ENCODE measurements around the gene ZDHHC14. TPM values are rescaled to one million over a fixed set of nuclear protein-coding genes. Genes with fewer than 3 reads are reported as not detected.
"Not testable (repeated sequence)": the region's sequence is repeated elsewhere in the genome, so short reads cannot be mapped to it uniquely, and the experiment has no call there.

Gene ZDHHC14
- total RNA-seq, 1 experiment from 2014 or later: 3.2 TPM

DNA sequence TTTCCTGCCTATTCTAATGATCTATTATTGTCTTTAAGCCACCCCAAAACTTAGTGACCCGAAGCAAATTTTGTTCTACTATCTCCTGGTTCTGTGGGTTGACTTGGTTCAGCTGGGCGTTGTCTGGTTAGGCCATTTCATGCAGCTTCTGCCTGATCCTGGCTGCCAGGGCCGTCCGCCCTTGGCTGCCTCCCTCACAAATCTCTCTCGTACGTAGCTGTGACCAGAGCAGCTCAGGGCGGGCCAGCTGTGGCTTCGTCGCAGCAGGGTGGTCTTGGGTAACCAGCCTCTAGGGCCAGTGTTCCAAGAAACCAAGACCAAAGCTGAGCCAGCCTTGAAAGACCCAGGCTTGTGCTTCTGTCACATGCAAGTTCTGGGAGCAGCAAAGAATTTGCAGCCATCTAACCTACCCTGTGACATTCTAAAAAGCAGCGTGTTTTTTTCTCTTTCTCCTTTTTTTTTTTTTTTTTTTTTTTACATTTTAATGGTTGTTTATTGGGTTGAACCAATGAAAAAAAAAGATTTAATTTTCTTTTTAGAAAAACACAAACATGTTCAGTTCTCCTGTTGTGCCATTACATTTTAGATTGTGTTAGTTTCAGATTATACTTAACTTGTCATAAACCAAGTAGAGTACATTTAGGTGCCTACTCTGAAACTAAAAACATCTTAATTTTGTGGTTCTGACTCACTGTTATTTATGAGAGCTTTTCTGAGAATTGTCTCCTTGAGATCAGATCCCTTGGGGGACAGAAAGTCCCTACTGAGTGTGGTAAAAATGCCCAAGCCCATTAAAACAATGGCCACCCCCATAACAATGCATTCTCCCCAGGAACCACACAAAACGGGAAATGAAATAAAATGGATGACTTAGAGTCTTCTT, 83.9 kb downstream of the ZDHHC14 start:
- DNase-seq (ENCODE audit: low spot score): no peak

GRCh38 chr6:157466342-157466648, 85.3 kb downstream of the ZDHHC14 start:
- DNase-seq (ENCODE audit: low spot score): no peak

DNA sequence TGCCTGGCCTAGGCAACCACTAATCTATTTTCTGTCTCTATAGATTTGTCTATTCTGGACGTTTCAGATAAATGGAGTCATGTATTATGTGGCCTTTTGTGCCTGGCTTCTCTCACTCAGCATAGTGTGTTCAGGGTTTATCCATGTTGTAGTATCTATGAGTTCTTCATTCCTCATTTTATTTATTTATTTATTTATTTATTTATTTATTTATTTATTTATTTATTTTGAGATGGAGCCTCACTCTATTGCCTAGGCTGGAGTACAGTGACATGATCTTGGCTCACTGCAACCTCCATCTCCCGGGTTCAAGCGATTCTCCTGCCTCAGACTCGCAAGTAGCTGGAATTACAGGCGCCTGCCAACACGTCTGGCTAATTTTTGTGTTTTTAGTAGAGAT, 86.3 kb downstream of the ZDHHC14 start:
- not testable (repeated sequence) for DNase-seq (ENCODE audit: low spot score)

DNA sequence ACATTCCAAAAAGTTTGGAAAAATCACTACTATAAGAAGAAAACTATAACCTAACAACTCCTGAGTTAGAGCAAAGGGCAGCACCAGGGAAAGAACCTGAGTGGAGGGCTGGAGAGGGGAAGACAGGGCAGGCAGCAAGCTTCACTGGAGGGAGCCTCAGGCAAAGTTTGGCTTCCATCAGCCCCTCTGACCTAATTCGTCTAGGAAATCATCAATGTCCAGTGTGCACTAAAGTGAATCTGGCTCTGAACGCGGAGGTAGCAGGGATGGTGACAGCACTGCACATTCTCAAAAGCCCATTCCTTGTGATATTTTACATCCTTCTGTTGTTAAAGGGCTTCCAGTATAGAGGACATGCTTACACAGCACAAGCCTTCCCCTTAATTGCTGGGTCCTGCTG, 87.1 kb downstream of the ZDHHC14 start:
- no peak for DNase-seq (ENCODE audit: low spot score)

DNA sequence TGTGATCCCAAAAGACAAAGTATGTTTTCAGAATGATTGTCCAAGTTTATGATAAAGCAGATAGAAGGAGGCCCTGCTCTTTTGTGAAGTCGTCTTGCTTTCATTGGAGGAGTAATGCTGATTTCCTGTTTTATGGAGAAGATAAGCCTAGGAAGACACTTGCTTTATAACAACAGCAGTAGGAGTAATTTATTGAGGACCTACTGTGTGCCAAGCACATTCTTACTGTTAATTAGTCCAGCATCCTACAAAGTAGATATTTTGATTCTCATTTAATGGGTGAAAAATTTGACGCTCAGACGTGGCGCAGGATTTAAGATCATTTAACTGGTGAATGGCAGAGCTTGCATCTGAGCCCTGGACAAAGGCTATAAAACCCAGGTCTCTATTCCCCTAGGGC, 87.6 kb downstream of the ZDHHC14 start:
- DNase-seq (ENCODE audit: low spot score): no peak

- no peak for DNase-seq (ENCODE audit: low spot score)
Measured at GRCh38 chr6:157469378-157469777, 88.4 kb downstream of the ZDHHC14 start.

DNA sequence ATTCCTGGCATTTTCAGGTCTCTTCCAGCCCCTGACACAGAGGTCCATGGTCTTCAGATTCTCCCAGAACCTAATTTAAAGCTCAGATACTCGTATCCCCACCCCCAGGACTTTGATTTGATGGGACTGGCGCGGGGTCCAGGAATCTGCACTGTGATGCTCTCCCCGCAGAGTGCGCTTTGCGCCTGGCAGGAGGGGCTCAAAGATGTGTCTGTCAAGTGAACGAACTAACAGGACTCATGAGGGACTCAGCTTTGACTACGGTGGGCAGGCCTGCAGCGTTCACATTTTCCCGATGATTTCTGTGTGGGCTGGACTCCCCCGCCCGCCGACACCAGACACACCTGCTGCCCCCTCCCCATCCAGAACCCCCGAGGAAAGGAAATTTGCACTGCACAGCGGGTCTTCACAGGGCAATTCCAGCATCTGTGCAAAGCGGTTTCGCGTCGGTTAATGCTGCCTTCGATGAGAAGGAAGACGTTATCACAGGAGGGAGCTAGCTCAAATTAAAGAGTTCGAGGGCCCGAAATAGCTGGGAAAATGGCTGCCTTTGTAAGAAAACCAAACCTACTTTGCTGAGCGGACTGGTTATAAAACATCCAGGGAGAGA, 90.2 kb downstream of the ZDHHC14 start:
- no peak for DNase-seq (ENCODE audit: low spot score)

GRCh38 chr6:157471895-157472686, 91.1 kb downstream of the ZDHHC14 start:
- no peak for DNase-seq (ENCODE audit: low spot score)

DNA sequence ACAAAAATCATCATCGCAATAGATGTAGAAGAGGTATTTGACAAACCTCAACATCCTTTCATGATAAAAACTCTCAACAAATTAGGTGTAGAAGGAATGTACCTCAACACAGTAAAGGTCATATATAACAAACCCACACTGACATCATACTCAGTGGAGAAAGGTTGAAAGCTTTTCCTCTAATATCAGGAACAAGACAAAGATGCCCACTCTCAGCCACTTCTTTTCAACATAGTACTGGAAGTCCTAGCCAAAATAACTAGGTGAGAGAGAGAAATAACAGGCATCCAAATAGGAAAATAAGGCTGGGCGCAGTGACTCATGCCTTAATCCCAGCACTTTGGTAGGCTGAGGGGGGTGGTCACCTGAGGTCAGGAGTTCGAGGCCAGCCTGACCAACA, 95.8 kb downstream of the ZDHHC14 start:
- no peak for DNase-seq (ENCODE audit: low spot score)

DNA sequence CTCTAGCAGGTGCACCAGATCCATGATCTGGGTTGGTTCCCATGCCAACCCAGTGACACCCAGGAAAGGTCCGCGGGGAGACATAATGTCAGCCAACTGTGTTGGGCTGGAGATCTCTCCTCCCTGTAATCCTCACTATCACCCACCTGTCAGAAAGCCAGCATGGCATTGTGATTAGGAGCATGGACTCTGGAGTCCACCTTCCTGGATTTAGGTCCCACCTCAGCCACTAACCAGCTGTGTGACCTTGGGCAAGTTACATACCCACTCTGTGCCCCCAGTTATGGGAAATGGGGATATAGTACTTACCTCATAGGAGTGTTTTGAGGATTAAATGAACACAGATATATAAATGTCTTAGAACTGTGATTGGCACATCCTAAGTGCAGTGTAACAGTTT, 97.9 kb downstream of the ZDHHC14 start:
- no peak for DNase-seq (ENCODE audit: low spot score)

DNA sequence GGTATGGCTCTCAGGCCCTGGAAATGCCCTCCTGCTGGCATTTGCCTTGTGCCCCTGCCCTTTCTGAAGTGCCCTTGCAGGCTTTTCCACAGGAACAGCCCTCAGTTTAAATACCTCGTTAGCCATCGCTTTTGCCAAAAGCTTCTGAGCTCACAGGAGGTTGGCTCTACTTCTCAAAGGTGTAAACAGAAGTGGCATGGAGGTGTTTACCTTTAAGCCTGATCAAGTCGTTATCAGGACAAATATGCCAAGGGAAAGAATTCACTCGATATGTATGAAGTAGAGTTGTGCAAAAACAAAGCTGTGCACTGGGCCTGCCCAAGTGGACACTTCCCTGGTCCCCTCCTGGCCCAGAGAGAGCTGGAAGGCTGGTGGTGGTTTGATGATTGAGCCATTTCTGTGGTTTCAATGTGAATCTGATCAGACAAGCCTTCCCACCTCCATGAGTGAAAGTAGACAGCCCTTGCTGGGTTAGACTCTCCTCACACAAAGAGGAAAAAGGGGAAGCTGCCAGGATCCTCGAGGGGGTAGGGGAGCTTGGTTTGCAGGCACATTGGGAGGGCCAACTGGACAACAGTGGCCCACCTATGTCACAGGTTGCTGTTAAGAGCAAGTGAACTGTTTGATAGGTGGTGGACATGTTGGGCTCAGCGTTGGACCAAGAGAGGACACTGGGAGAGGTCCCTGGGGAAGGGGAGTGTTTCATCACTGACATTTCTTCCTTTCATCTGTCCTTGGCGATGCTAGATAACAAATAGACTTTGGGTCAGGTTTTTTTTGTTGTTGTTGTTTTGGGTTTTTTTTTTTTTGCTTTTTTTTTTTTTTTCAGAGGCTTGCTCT, 98.7 kb downstream of the ZDHHC14 start:
- DNase-seq (ENCODE audit: low spot score): no peak

DNA sequence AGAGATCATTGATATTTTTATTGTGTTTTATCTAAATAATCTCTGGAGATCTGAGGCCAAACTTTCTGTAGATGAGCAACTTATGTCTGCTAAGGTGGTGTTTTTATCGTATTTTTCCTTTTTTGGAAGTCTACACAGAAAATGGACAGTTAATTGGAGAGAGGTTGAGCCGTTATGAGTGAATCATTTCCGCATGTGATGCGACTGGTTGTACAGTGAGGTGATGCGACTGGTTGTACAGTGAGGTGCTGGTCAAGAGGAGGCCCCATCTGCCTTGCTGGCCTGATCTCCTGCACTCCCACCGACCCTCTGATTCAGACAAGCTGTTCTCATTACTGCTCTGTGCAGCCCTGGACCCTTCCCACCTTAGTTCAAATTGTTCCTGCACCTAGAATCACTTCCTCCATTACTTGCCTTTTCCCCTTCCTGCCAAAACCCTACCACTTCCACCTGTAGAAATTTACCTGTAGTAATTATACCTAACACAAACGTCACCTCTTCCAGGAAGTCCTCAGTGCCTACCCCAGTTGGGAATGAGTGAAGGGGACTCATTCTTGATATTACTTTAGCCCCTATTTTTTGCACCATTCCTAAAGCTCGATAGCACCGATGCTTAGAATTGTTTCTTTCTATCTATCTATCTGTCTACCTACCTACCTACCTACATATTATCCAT, 100.3 kb downstream of the ZDHHC14 start:
- no peak for DNase-seq (ENCODE audit: low spot score)

DNA sequence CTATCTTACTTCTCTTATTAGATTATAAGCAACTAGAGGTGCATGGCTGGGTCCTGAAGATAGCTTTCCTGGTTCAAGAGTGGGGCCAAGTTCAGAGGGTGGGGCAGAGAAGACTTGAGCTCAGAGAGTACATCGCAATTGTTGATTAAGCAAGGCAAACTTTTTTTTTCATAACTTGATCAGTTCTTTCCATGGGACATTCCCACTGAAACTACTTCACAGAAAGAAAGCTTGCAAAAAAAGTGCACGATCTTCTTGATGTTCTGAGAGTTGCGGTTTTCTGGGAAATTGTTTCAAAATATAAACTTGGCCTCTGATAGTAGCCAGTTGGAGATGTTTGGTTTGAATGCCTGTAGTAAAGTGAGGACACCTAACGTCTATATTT, 100.9 kb downstream of the ZDHHC14 start:
- DNase-seq (ENCODE audit: low spot score): no peak

- no peak for DNase-seq (ENCODE audit: low spot score)
Measured at GRCh38 chr6:157483770-157484169, 102.8 kb downstream of the ZDHHC14 start.

DNA sequence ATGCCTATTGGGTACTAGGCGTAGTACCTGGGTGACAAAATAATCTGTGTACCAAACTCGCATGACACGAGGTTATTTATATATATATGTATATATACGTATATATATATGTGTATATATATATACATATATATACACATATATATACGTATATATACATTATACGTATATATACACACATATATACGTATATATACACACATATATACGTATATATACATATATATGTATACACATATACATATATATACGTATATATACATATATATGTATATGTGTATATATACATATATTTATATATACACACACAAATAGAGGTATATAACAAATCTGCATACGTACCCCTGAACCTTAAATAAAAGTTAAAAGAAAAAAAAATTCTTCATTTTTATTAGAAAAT, 103.2 kb downstream of the ZDHHC14 start:
- no peak for DNase-seq (ENCODE audit: low spot score)

- DNase-seq (ENCODE audit: low spot score): no peak
Measured at GRCh38 chr6:157486572-157486971, 105.6 kb downstream of the ZDHHC14 start.

DNA sequence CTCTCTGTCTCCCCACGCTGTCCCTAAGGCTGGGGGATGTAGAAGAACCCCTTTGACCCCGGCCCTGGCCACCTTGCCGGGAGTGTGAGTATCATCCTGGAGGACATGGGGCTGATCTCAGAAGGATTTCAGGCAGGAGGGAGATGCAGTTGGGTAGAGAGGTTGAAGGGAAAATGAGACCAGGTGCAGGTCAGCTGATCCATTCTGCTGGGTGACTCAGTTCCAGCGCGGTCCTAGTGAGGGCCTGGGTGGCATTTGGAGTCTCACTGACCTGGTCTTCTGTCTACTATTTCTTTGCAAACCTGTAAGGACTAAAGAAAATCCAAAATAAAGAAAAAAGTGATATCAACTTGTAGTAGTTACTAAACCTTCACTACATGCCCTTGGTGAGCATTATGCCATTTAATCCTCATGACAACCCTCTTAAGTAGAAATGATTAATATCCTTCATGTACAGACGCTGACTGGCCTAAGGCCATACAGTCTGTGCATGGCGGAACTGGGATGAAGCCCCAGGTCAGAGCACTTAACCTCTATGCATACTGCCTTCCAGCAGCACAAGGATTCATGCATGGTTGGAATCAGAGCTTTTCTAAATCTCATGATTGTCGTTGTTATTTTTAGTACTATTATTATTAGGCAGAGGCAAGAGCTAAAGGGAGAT, 106.3 kb downstream of the ZDHHC14 start:
- DNase-seq (ENCODE audit: low spot score): no peak

GRCh38 chr6:157488058-157488457, 107.1 kb downstream of the ZDHHC14 start:
- no peak for DNase-seq (ENCODE audit: low spot score)

DNA sequence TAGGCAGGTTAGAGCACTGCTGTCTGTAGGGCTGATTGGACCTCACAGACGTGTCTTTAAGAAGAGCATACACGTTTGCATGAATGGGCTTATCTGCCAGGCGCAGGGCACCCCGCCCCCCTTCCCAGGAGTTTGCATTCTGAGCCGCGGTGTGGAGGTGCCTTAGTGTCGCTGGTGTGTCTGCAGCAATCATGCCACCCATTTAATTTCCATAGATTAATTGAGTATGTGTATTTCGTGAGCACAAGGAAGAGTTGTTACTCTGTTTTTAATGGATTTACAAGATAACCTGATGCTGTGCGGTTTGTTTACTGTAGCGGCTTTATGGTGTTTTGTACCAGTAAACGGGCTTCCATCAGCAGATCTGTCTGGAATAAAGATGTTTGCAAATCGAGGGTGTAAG, 107.7 kb downstream of the ZDHHC14 start:
- DNase-seq (ENCODE audit: low spot score): no peak

DNA sequence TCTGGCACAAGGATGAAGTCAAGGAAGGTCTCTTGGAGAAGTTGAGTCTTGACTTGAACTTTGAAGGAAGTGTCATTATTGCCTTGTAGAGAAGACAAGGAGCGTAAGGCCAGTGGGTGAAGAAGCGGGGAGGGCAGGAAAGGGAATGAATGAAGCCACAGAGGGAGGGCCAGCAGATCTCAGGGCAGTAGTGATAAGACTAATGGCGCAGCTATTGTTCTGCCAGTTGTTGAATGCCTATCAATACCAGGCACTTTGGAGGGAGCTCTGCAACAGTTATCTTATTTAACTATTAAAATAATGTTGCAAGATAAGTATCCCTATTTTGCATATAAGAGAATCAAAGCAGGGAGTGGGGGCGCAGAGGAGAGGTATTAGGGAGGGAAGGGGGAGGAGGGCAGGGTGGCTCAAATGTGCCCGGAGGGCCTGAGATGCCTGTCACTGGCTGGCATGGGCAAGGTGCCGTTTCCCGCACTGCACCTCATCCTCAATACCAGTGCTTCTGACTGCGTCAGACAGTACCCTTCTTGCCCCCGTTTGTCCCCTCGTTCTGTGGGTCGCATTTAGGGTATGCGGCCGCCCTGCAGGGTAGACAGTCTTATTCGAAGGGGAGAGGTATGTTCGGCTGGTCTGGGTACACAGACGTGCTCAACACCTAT, 109.8 kb downstream of the ZDHHC14 start:
- no peak for DNase-seq (ENCODE audit: low spot score)
